Activated naive CD4-positive, alpha-beta T cell treated with anti-CD3 and anti-CD28 coated beads, Interleukin-2, amount 50 U/mL, for 24 hours (primary cell): ENCODE data around the gene NOXA1.

Experiments used
- H3K27ac Mint-ChIP-seq: one replicate; pipeline ENCODE4 v1.8.0; 2021; ENCODE audit warnings: mild to moderate bottlenecking, mixed read lengths
- H3K27me3 Mint-ChIP-seq: one replicate; pipeline ENCODE4 v1.8.0; 2021; ENCODE audit warnings: mixed read lengths
- H3K36me3 Mint-ChIP-seq: one replicate; pipeline ENCODE4 v1.8.0; 2021; ENCODE audit warnings: mixed read lengths
- H3K4me1 Mint-ChIP-seq: one replicate; pipeline ENCODE4 v1.8.0; 2021; ENCODE audit warnings: mixed read lengths
- H3K4me3 Mint-ChIP-seq: one replicate; pipeline ENCODE4 v1.8.0; 2021; ENCODE audit warnings: mild to moderate bottlenecking, mixed read lengths
- H3K9me3 Mint-ChIP-seq: one replicate; pipeline ENCODE4 v1.8.0; 2021; ENCODE audit warnings: mixed read lengths

The NOXA1 gene

DNA sequence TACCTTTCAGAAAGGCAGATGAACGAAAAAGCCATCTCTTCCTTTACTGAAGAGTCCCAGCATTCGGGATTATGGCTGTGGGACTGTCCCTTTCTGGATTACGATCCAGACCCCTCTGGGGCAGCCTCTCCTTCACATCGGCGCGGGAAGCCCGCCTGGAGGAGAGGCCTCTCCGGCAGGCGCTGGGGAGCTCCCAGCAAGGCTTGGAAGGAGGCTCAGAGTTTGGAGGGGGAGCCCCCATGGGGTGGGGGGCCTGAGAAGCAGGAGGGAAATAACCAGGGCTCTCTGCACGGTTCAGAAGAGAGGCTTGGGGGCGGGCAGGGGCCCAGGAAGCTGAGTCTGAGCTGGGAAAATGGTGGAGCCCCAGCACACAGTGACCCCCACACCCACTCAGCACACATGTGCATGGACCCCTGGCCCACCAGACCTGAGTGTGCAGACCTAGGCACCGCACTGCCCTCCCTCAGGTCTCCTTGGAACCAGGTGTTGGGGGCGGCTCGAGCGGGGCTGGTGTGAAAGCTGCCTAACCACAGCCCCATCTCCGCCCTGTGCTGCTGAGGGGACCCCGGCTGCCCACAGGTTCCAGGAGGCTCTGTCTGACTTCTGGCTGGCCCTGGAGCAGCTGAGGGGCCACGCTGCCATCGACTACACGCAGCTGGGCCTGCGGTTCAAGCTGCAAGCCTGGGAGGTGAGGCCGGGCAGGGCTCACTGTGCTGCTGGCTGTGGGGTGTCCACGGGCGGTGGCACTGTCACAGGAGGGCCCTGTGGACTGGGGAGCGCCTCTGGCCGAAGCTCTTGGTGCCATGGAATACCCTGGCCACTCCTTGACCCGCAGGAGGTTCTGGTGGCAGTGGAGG, 4.5 kb downstream of the NOXA1 start:
- no peak overlapping the region for H3K27ac Mint-ChIP-seq
- no peaks in the 10 kb centered on the region for H3K9me3 Mint-ChIP-seq
- no peaks in the 10 kb centered on the region for H3K27me3 Mint-ChIP-seq
- peaks cover 5% of the 10 kb centered on the region for H3K4me1 Mint-ChIP-seq
- H3K36me3 Mint-ChIP-seq, result no peaks in the 10 kb centered on the region
- no peak overlapping the region for H3K4me3 Mint-ChIP-seq

DNA sequence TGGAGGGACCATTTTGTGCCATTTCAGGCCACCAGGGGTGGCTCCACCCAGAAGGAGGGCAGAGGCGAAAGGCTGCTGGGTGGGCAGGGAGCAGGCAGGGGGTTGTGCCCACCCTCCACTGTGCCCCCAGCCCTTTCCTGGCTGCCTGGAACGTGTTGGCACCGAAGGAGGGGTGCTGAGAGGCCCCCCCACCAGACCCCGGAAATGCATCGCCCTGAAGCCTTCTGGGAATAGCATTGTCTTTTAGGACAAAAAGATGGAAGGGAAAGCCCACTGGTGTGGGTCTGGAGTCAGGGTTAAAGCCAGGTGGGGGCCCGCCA, 5.1 kb downstream of the NOXA1 start:
- no peaks in the 10 kb centered on the region for H3K36me3 Mint-ChIP-seq
- H3K9me3 Mint-ChIP-seq, result no peaks in the 10 kb centered on the region
- H3K27me3 Mint-ChIP-seq, result no peaks in the 10 kb centered on the region
- H3K27ac Mint-ChIP-seq, result no peak overlapping the region
- H3K4me3 Mint-ChIP-seq, result no peak overlapping the region
- H3K4me1 Mint-ChIP-seq, result peaks cover 5% of the 10 kb centered on the region

DNA sequence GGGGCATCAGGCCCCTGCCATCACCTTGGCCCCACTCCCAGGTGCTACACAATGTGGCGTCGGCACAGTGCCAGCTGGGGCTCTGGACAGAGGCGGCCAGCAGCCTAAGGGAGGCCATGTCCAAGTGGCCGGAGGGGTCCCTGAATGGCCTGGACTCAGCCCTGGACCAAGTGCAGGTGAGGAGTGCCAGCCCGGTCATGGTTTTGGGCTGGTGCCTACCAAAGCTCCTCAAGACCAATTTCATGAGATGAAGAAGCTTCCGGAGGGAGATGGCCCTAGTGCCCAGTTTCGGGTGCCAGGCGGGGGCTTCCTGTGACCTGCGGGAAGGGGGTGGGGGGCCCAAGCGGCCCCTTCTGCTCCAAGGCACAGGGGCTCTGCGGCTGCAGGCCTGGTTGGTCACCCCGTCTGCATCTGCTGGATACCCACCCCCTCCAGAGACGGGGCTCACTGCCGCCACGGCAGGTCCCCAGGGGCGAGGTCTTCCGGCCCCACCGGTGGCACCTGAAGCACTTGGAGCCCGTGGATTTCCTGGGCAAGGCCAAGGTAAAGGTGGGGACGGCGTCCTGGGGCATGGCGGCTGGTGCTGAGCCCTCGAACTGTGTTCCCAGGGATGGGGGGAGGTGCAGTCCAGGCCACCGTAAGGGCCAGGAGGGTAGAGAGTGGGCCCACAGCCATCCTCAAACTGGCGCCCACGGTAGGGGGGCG, 5.8 kb downstream of the NOXA1 start:
- peaks cover 5% of the 10 kb centered on the region for H3K4me1 Mint-ChIP-seq
- H3K4me3 Mint-ChIP-seq, result no peak overlapping the region
- no peaks in the 10 kb centered on the region for H3K36me3 Mint-ChIP-seq
- no peak overlapping the region for H3K27ac Mint-ChIP-seq
- no peaks in the 10 kb centered on the region for H3K9me3 Mint-ChIP-seq
- H3K27me3 Mint-ChIP-seq, result no peaks in the 10 kb centered on the region

DNA sequence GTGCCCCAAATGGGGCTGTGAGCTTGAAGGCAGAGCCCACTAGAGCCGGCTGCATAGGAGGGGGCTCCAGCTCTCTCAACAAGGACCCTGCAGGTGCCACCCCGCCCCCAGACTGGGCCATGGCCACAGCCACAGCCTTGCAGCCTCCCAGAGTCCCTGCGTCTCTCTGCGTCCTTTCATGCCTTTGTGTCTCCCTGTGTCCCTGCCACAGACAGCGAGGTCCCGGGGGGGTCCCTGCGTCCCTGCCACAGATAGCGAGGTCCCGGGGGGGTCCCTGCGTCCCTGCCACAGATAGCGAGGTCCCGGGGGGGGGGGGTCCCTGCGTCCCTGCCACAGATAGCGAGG, 6.3 kb downstream of the NOXA1 start:
- H3K9me3 Mint-ChIP-seq, result no peaks in the 10 kb centered on the region
- H3K4me3 Mint-ChIP-seq, result no peak overlapping the region
- H3K27me3 Mint-ChIP-seq, result no peaks in the 10 kb centered on the region
- H3K36me3 Mint-ChIP-seq, result no peaks in the 10 kb centered on the region
- no peak overlapping the region for H3K27ac Mint-ChIP-seq
- H3K4me1 Mint-ChIP-seq, result peaks cover 1% of the 10 kb centered on the region

DNA sequence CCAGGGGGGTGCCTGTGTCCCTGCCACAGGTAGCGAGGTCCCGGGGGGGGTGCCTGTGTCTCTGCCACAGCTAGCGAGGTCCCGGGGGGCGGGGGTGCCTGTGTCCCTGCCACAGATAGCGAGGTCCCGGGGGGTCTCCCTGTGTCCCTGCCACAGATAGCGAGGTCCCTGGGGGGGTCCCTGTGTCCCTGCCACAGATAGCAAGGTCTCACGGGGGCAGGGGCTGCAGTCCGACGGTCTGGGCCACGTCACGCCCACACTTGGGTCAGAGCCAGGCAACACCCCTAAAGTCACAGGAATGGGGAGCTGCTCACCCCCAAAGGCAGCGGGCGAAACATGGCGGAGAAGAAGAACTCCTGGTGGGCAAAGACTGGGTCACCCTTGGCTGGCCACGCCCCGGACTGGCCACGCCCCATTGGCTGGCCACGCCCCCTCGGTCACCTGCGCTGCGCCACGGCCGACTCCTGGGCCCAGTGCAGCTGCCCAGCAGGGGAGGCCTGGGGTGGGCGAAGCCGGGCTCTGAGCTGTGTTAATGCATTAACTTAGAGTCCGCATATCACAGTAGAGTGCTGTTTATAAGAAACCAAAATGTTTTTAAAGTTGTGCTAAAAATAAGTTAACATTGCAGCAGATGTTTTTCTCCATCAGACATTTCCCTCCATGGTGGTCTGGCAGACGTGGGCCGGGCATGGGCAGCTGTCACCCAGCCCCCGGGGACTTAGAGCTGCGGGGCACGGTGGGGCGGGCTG, 7.0 kb downstream of the NOXA1 start:
- H3K27ac Mint-ChIP-seq, result no peak overlapping the region
- no peaks in the 10 kb centered on the region for H3K27me3 Mint-ChIP-seq
- H3K4me3 Mint-ChIP-seq, result no peak overlapping the region
- no peaks in the 10 kb centered on the region for H3K4me1 Mint-ChIP-seq
- H3K9me3 Mint-ChIP-seq, result no peaks in the 10 kb centered on the region
- H3K36me3 Mint-ChIP-seq, result no peaks in the 10 kb centered on the region

DNA sequence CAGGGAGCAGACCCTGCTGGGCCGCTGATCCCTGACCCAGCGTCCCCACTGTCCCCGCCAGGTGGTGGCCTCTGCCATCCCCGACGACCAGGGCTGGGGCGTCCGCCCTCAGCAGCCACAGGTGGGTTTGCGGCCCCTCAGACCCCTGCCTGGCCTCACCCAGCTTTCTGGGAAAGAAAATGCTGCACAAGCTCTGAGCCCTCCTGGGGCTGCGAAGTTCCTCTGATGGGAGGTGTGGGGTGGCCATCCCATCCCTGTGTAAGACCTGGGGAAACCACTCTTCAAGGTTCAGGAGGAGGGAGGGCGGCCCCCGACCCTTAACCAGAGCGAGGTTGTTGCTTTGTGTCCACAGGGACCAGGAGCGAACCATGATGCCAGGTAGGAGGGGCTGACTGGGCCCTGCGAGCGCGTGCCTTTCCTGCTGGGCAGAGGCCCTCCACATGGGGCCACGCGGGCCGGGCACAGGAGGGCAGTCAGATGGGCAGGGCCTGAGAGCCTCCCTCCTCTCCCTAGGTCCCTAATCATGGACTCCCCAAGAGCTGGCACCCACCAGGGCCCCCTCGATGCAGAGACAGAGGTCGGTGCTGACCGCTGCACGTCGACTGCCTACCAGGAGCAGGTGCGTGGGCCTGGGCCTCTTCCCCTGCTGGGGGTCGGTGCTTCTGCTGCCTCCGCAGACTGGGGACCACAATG, 7.7 kb downstream of the NOXA1 start:
- H3K4me3 Mint-ChIP-seq, result no peak overlapping the region
- H3K27ac Mint-ChIP-seq, result no peak overlapping the region
- no peaks in the 10 kb centered on the region for H3K27me3 Mint-ChIP-seq
- no peaks in the 10 kb centered on the region for H3K4me1 Mint-ChIP-seq
- no peaks in the 10 kb centered on the region for H3K9me3 Mint-ChIP-seq
- H3K36me3 Mint-ChIP-seq, result no peaks in the 10 kb centered on the region

DNA sequence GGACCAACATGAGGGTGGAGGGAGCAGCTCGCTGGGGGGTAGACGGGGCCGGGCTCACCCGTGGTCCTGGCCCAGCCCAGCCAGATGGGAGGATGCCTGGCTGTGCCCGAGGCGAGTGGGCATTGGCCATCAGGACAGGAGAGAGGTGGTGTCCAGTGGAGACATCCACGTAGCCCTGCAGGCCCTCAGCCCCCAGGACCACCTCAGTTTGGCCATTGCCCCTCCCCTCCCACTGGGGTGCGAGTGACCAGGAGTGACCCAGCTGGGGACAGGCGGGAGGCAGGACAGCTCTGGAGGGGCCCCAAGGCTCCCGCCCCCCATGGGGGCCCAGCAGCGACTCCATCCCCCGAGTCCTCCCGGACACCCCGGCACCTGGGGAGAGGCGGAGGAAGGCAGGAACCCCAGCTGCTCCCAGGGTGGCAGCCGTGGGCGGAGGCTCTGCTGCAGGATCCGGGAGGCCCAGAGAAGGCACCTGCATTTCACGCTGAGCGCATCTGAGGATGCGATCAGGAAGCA, 8.3 kb downstream of the NOXA1 start:
- Mint-ChIP-seq H3K4me3 (no peak overlapping the region), H3K27ac (no peak overlapping the region), H3K9me3 (no peaks in the 10 kb centered on the region), H3K4me1 (no peaks in the 10 kb centered on the region), H3K27me3 (no peaks in the 10 kb centered on the region), H3K36me3 (no peaks in the 10 kb centered on the region)

DNA sequence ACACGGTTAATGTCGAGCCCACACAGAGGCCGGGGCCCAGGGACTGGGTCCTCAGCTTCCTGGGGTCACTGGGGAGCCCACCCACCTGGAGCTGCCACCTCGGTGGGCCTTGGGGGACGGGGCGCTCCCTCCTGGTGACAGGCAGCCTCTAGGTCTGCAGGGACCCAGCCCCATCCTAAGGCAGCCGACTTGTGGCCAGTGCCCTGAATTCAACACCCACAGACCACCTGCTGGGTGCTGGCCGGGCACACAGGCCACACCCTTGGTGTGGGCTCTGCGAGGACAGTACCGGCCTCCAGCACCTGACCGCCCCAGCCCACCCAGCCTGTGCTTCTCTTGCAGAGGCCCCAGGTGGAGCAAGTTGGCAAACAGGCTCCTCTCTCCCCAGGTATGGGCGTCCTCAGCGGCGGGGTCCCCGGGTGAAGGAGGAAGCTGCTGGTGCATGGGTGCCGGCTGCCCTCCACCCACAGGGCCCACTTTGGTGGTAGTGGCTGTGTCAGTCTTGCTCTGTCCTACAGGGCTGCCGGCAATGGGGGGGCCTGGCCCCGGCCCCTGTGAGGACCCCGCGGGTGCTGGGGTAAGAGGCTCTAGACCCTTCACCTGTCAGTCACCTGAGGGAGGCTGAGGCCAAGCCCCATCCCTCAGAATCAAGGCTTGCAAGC, 9.6 kb downstream of the NOXA1 start:
- Mint-ChIP-seq H3K27me3 (no peaks in the 10 kb centered on the region), H3K27ac (no peak overlapping the region), H3K36me3 (no peaks in the 10 kb centered on the region), H3K9me3 (no peaks in the 10 kb centered on the region), H3K4me1 (no peaks in the 10 kb centered on the region), H3K4me3 (no peak overlapping the region)

DNA sequence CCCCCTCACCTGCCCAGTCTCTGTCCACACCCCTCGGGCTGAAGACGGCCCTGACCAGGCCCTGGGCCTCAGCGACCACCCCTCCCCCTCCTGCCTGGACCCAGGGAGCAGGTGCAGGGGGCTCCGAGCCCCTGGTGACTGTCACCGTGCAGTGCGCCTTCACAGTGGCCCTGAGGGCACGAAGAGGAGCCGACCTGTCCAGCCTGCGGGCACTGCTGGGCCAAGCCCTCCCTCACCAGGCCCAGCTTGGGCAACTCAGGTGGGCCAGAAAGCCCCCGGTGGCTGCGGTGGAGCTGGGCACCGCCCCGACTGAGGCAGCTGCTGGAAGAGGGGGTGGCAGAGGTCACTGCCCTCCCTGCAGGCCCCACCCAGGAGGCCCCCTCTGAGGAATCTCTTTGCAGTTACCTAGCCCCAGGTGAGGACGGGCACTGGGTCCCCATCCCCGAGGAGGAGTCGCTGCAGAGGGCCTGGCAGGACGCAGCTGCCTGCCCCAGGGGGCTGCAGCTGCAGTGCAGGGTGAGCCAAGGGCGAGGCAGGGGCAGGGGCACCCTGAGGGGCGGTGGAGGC, 10.2 kb downstream of the NOXA1 start:
- H3K9me3 Mint-ChIP-seq, result no peaks in the 10 kb centered on the region
- no peaks in the 10 kb centered on the region for H3K27me3 Mint-ChIP-seq
- H3K4me1 Mint-ChIP-seq, result no peaks in the 10 kb centered on the region
- no peaks in the 10 kb centered on the region for H3K36me3 Mint-ChIP-seq
- no peak overlapping the region for H3K4me3 Mint-ChIP-seq
- H3K27ac Mint-ChIP-seq, result no peak overlapping the region

DNA sequence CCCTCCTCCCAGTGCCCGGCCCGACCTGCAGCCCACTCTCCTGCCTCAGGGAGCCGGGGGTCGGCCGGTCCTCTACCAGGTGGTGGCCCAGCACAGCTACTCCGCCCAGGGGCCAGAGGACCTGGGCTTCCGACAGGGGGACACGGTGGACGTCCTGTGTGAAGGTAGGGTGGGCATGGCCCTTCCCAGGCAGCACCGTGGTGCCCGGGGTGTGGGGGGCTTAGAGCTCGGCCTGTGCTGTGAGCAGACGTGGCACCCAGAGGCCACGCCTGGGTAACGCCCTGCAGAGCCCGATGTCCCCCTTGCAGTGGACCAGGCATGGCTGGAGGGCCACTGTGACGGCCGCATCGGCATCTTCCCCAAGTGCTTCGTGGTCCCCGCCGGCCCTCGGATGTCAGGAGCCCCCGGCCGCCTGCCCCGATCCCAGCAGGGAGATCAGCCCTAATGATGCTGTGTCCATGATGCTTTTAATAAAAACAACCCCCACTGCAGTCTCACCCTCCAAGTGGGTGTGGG, 10.8 kb downstream of the NOXA1 start:
- Mint-ChIP-seq H3K9me3 (no peaks in the 10 kb centered on the region), H3K4me3 (no peak overlapping the region), H3K4me1 (no peaks in the 10 kb centered on the region), H3K27me3 (no peaks in the 10 kb centered on the region), H3K36me3 (no peaks in the 10 kb centered on the region), H3K27ac (no peak overlapping the region)

DNA sequence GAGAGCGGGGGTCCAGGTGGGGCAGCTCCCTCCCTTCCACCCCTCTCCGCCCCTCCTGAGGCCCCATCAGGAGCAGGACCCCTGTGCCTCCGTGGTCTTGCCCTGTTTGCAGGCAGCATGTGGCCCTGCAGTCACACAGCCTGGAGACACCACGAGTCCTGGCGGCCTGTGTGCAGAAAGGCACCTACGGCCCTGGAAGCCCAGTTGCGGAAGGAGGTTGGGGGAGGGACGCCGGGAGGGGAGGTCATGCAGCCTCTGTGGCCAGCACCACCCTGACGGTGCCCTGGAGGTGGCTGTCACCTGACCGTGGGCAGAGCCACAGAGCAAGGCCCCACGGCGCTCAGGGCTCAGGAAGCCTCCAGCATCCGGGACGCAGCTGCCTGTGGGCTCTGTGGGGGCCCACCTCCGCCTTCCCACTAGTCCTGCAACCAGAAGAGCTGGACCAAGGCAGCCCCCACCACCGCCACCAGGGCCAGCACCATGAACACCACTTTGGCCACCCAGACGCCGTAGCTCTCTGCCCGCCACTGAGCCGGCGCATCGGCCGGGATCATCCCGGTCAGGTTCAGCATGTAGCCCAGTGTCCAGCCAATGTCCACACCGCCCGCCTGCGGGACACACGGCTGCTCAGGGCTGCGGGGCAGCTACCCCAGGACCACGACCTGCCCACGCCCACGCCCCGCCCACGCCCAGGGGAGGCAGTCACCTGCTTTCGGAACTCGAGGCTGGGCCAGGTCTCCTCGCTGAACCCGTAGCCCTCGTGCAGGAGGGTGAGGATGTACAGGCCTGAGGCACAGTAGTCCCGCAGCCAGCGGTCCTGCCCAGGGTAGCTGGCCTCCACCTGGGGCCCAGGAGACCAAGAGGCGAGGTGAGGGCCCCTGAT, 11.5 kb downstream of the NOXA1 start:
- no peak overlapping the region for H3K4me3 Mint-ChIP-seq
- no peaks in the 10 kb centered on the region for H3K9me3 Mint-ChIP-seq
- H3K36me3 Mint-ChIP-seq, result no peaks in the 10 kb centered on the region
- H3K27me3 Mint-ChIP-seq, result no peaks in the 10 kb centered on the region
- H3K4me1 Mint-ChIP-seq, result no peaks in the 10 kb centered on the region
- no peak overlapping the region for H3K27ac Mint-ChIP-seq

DNA sequence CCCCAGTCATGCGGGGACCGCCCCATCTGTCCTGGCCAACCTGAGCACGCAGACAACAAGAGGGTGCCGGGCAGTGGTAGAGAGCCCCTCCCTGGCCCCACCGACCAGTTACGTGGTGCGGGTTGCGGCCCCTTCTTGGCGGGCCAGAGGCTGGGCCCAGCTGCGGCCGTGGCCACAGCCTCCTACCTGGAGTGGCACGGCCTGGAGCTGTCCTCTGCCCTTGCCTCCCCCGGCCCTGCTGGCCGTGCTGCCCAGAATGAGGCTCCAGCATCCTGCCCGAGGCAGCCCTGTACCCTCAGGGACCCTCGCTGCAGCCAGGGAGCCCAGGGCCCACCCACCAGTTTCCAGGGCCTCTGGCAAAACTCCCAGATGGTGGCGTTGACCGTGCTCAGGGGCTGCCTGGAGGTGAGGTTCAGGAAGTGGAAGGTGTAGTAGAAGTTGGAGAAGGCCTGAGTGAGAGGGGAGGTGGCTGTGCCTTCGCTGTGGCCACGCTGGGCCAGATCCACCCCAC, 12.2 kb downstream of the NOXA1 start:
- H3K36me3 Mint-ChIP-seq, result no peaks in the 10 kb centered on the region
- no peak overlapping the region for H3K4me3 Mint-ChIP-seq
- H3K27me3 Mint-ChIP-seq, result no peaks in the 10 kb centered on the region
- no peaks in the 10 kb centered on the region for H3K9me3 Mint-ChIP-seq
- H3K27ac Mint-ChIP-seq, result no peak overlapping the region
- H3K4me1 Mint-ChIP-seq, result no peaks in the 10 kb centered on the region

DNA sequence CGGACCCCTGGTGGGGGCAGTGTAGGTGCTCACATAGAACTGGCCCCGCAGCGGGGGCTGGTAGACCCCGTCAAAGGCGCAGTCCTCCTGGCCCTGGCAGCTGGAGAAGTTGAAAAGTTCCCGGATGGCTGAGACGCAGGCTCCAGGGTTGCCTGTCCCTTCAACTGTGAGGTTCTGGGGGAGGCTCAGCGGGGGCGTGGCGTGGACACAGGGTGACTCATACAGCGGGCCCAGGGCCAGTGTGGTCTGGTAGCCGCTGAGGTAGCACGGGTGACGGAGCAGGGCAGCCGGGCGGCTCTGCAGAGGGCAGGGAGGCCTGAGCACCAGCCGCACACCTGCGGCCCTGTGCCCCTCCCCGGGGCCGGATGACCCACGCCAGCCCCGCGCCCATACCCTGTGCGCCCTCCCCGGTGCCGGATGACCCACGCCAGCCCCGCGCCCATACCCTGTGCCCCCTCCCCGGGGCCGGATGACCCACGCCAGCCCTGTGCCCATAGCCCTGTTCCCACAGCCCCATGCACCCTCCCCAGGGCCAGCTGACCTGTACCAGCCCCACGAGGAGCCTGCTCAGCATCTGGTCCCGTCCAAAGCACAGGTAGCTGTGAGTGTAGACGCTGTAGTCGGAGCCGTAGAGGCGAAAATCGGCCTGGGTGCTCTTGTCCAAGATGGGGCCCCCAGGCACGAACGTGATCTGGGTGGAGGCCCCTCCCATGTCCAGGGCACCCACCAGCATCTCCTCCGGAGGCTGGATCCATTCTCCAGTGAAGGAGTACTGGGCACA, 13.0 kb downstream of the NOXA1 start:
- Mint-ChIP-seq H3K27ac (no peak overlapping the region), H3K36me3 (no peaks in the 10 kb centered on the region), H3K27me3 (no peaks in the 10 kb centered on the region)

More for the DNA sequence above, 13.0 kb downstream of the NOXA1 start:
- Mint-ChIP-seq H3K9me3 (no peaks in the 10 kb centered on the region), H3K4me3 (no peak overlapping the region), H3K4me1 (no peaks in the 10 kb centered on the region)
